CD4-positive, alpha-beta T cell treated with Interleukin-17A for 4 hours (primary cell): ENCODE results near the gene KCNB1.

ENCODE experiments used
- DNase-seq: peaks from one replicate; pipeline ENCODE4 v3.0.0-alpha.2; 2020; ENCODE audit warnings: mixed read lengths

The KCNB1 gene

GRCh38 chr20:49405696-49406095 is 76.8 kb downstream of the KCNB1 start:
- no peak for DNase-seq

- no peak for DNase-seq
These were observed 77.3 kb downstream of the KCNB1 start for GRCh38 chr20:49405062-49405683.

- no peak for DNase-seq
These were observed 78.0 kb downstream of the KCNB1 start for GRCh38 chr20:49404461-49404860.

GRCh38 chr20:49403911-49404310 is 78.6 kb downstream of the KCNB1 start:
- DNase-seq = no peak

- no peak for DNase-seq
These were observed 79.5 kb downstream of the KCNB1 start for GRCh38 chr20:49403012-49403411.

GRCh38 chr20:49400904-49401303 is 81.6 kb downstream of the KCNB1 start:
- DNase-seq = no peak

GRCh38 chr20:49400410-49400809 is 82.1 kb downstream of the KCNB1 start:
- no peak for DNase-seq

- DNase-seq = no peak
These were observed 83.1 kb downstream of the KCNB1 start for GRCh38 chr20:49399329-49399728.

GRCh38 chr20:49398401-49399144 is 83.9 kb downstream of the KCNB1 start:
- DNase-seq = no peak

- no peak for DNase-seq
These were observed 84.9 kb downstream of the KCNB1 start for GRCh38 chr20:49397525-49397924.

- no peak for DNase-seq
These were observed 86.2 kb downstream of the KCNB1 start for GRCh38 chr20:49396230-49396629.

- no peak for DNase-seq
These were observed 86.8 kb downstream of the KCNB1 start for GRCh38 chr20:49395659-49396058.

- no peak for DNase-seq
These were observed 87.3 kb downstream of the KCNB1 start for GRCh38 chr20:49395183-49395582.

- no peak for DNase-seq
These were observed 87.7 kb downstream of the KCNB1 start for GRCh38 chr20:49394757-49395156.

GRCh38 chr20:49394264-49394663 is 88.2 kb downstream of the KCNB1 start:
- DNase-seq = no peak

- DNase-seq = no peak
These were observed 88.7 kb downstream of the KCNB1 start for GRCh38 chr20:49393803-49394202.

GRCh38 chr20:49392745-49393144 is 89.7 kb downstream of the KCNB1 start:
- no peak for DNase-seq

- DNase-seq = no peak
These were observed 90.8 kb downstream of the KCNB1 start for GRCh38 chr20:49391404-49392245.

- DNase-seq = no peak
These were observed 92.6 kb downstream of the KCNB1 start for GRCh38 chr20:49389854-49390253.

- DNase-seq = no peak
These were observed 93.7 kb downstream of the KCNB1 start for GRCh38 chr20:49388744-49389143.

- no peak for DNase-seq
These were observed 94.9 kb downstream of the KCNB1 start for GRCh38 chr20:49387581-49387939.

- no peak for DNase-seq
These were observed 95.5 kb downstream of the KCNB1 start for GRCh38 chr20:49386848-49387580.

- DNase-seq = no peak
These were observed 97.0 kb downstream of the KCNB1 start for GRCh38 chr20:49385465-49385864.
